Esophagus squamous epithelium (tissue), 4 donors: Measurements from ENCODE around the gene CTCFL.

Experiments
- POLR2A ChIP-seq, 4 donors: fragments of 450-650 bp; IDR thresholded peaks; one replicate each; pipeline ENCODE4 v1.6.1; 2017; ENCODE audit warnings: antibody characterized with exemption in 4 of 4, mild to moderate bottlenecking in 4 of 4, moderate library complexity in 3 of 4
- TF ChIP-seq, protein P1 (sequence below), 6 experiments: fragments of 450-650 bp in 4 of 6; fragments of 200-600 bp in 2 of 6; sonication (generic) in 2 of 6; IDR thresholded peaks; one replicate each; pipeline ENCODE4 v1.5.1; 2016 to 2019; ENCODE audit warnings: antibody characterized with exemption in 6 of 6, mild to moderate bottlenecking in 4 of 6, moderate library complexity in 4 of 6

GRCh38 chr20:57522380-57523140 lies 2.4 kb downstream of the CTCFL start:
- TF ChIP-seq, protein P1, sequence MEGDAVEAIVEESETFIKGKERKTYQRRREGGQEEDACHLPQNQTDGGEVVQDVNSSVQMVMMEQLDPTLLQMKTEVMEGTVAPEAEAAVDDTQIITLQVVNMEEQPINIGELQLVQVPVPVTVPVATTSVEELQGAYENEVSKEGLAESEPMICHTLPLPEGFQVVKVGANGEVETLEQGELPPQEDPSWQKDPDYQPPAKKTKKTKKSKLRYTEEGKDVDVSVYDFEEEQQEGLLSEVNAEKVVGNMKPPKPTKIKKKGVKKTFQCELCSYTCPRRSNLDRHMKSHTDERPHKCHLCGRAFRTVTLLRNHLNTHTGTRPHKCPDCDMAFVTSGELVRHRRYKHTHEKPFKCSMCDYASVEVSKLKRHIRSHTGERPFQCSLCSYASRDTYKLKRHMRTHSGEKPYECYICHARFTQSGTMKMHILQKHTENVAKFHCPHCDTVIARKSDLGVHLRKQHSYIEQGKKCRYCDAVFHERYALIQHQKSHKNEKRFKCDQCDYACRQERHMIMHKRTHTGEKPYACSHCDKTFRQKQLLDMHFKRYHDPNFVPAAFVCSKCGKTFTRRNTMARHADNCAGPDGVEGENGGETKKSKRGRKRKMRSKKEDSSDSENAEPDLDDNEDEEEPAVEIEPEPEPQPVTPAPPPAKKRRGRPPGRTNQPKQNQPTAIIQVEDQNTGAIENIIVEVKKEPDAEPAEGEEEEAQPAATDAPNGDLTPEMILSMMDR (IDR thresholded peaks at IDR 0.05): no peak
- no peak for TF ChIP-seq POLR2A (IDR thresholded peaks at IDR 0.05)
